ENCODE data around the gene PNPLA3.
"Not testable (repeated sequence)": the region's sequence is repeated elsewhere in the genome, so short reads cannot be mapped to it uniquely, and the experiment has no call there.

PNPLA3 gene

DNA sequence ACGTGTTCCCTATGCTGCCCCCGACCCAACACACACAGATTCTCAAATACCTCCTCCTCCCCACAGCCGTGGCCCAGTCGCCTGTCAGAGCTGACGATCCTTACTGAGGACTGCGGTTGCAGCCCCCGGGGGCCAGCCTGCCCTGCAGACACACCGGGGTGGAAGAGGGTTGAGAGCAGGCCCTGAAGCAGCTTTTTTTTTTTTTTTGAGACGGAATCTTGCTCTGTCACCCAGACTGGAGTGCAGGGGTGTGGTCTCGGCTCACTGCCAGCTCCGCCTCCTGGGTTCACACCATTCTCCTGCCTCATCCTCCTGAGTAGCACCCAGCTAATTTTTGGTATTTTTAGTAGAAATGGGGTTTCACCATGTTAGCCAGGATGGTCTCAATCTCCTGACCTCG, 20.6 kb upstream of the PNPLA3 start:
- H3K9me3 ChIP-seq (ENCODE audit: control insufficient read depth in 2 of 2, low read length in 2 of 2); H3K4me1 ChIP-seq (ENCODE audit: control insufficient read depth in 2 of 2, insufficient read depth in 2 of 2, low read length in 2 of 2); H3K4me3 ChIP-seq (ENCODE audit: low read length in 2 of 2); H3K9ac ChIP-seq (ENCODE audit: low read depth in 1 of 2, low read length in 2 of 2); H3K27ac ChIP-seq (ENCODE audit: low read depth in 2 of 2, low read length in 2 of 2); H3K27me3 ChIP-seq (ENCODE audit: control insufficient read depth in 2 of 2, insufficient read depth in 2 of 2, low read length in 2 of 2); H3K36me3 ChIP-seq (ENCODE audit: control insufficient read depth in 2 of 2, insufficient read depth in 2 of 2, low read length in 2 of 2): not testable (repeated sequence)

DNA sequence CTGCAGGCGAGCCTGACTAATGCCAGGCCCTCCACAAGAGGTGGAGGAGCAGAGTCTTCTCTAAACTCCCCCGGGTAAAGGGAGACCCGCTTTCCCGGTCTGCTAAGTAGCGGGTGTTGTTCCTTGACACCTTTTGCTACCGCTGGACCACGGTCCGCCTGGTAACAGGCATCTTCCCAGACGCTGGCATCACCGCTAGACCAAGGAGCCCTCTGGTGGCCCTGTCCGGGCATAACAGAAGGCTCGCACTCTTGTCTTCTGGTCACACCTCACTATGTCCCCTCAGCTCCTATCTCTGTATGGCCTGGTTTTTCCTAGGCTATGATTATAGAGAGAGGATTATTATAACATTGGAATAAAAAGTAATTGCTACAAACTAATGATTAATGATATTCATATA, 19.2 kb upstream of the PNPLA3 start:
- H3K27ac ChIP-seq (ENCODE audit: low read depth in 2 of 2, low read length in 2 of 2); H3K9me3 ChIP-seq (ENCODE audit: control insufficient read depth in 2 of 2, low read length in 2 of 2); H3K36me3 ChIP-seq (ENCODE audit: control insufficient read depth in 2 of 2, insufficient read depth in 2 of 2, low read length in 2 of 2); H3K4me1 ChIP-seq (ENCODE audit: control insufficient read depth in 2 of 2, insufficient read depth in 2 of 2, low read length in 2 of 2); H3K9ac ChIP-seq (ENCODE audit: low read depth in 1 of 2, low read length in 2 of 2); H3K4me3 ChIP-seq (ENCODE audit: low read length in 2 of 2); H3K27me3 ChIP-seq (ENCODE audit: control insufficient read depth in 2 of 2, insufficient read depth in 2 of 2, low read length in 2 of 2): not testable (repeated sequence)

GRCh38 chr22:43905681-43906080, 17.9 kb upstream of the PNPLA3 start:
- Histone ChIP-seq H3K9ac (ENCODE audit: low read depth in 1 of 2, low read length in 2 of 2) (no peak overlapping the region), H3K27me3 (ENCODE audit: control insufficient read depth in 2 of 2, insufficient read depth in 2 of 2, low read length in 2 of 2) (peaks cover 0 to 5% of the 10 kb centered on the region in 2 donors), H3K4me3 (ENCODE audit: low read length in 2 of 2) (no peak overlapping the region), H3K27ac (ENCODE audit: low read depth in 2 of 2, low read length in 2 of 2) (no peak overlapping the region), H3K36me3 (ENCODE audit: control insufficient read depth in 2 of 2, insufficient read depth in 2 of 2, low read length in 2 of 2) (no peaks in the 10 kb centered on the region), H3K9me3 (ENCODE audit: control insufficient read depth in 2 of 2, low read length in 2 of 2) (no peaks in the 10 kb centered on the region), H3K4me1 (ENCODE audit: control insufficient read depth in 2 of 2, insufficient read depth in 2 of 2, low read length in 2 of 2) (no peaks in the 10 kb centered on the region)

DNA sequence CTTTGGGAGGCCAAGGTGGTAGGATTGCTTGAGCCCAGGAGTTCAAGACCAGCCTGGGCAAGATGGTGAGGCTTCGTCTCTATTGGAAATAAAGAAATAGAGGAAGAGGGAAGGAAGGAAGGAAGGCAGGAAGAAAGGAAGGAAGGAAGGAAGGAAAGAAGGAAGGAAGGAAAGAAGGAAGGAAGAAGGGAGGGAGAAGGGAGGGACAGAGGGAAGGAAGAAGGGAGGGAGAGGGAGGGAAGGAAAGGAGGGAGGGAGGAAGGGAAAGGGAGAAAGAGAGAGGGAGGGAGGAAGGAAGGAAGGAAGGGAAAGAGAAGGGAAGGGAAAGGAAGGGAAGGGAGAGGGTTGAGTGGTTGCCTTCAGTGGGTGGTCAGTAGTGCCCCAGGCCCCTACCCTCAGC, 13.9 kb upstream of the PNPLA3 start:
- H3K9ac ChIP-seq (ENCODE audit: low read depth in 1 of 2, low read length in 2 of 2): no peak overlapping the region
- no peak overlapping the region for H3K4me3 ChIP-seq (ENCODE audit: low read length in 2 of 2)
- H3K4me1 ChIP-seq (ENCODE audit: control insufficient read depth in 2 of 2, insufficient read depth in 2 of 2, low read length in 2 of 2): no peaks in the 10 kb centered on the region
- no peaks in the 10 kb centered on the region for H3K36me3 ChIP-seq (ENCODE audit: control insufficient read depth in 2 of 2, insufficient read depth in 2 of 2, low read length in 2 of 2)
- peaks cover 0 to 5% of the 10 kb centered on the region in 2 donors for H3K27me3 ChIP-seq (ENCODE audit: control insufficient read depth in 2 of 2, insufficient read depth in 2 of 2, low read length in 2 of 2)
- no peak overlapping the region for H3K27ac ChIP-seq (ENCODE audit: low read depth in 2 of 2, low read length in 2 of 2)
- no peaks in the 10 kb centered on the region for H3K9me3 ChIP-seq (ENCODE audit: control insufficient read depth in 2 of 2, low read length in 2 of 2)

DNA sequence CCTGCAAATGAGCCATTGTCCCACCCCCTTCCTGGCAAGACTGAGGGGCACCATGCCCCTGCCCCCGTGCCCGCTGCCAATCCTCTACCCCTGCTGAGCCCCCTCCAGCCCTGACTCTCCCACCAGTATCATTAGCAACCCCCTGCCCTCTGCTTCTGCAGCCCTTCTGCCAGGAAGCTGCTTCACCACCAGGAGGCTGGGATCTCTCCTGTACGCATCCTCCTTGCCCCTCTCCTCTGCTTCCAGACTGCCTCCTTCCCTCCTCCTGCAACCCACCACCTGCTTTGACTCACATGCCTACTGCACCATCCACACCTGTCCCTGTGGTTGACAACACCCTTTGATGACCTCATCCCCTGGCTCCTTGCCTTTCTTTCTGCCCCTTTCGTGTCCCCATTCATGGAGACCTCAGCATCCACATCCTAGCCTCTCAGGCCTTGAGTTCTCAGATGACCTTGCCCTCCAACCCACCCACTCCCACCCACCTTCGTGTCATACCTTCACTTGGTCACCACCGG, 13.4 kb upstream of the PNPLA3 start:
- Histone ChIP-seq H3K9me3 (ENCODE audit: control insufficient read depth in 2 of 2, low read length in 2 of 2) (no peaks in the 10 kb centered on the region), H3K4me3 (ENCODE audit: low read length in 2 of 2) (no peak overlapping the region), H3K36me3 (ENCODE audit: control insufficient read depth in 2 of 2, insufficient read depth in 2 of 2, low read length in 2 of 2) (no peaks in the 10 kb centered on the region), H3K27me3 (ENCODE audit: control insufficient read depth in 2 of 2, insufficient read depth in 2 of 2, low read length in 2 of 2) (peaks cover 0 to 5% of the 10 kb centered on the region in 2 donors), H3K4me1 (ENCODE audit: control insufficient read depth in 2 of 2, insufficient read depth in 2 of 2, low read length in 2 of 2) (no peaks in the 10 kb centered on the region), H3K27ac (ENCODE audit: low read depth in 2 of 2, low read length in 2 of 2) (no peak overlapping the region), H3K9ac (ENCODE audit: low read depth in 1 of 2, low read length in 2 of 2) (no peak overlapping the region)

DNA sequence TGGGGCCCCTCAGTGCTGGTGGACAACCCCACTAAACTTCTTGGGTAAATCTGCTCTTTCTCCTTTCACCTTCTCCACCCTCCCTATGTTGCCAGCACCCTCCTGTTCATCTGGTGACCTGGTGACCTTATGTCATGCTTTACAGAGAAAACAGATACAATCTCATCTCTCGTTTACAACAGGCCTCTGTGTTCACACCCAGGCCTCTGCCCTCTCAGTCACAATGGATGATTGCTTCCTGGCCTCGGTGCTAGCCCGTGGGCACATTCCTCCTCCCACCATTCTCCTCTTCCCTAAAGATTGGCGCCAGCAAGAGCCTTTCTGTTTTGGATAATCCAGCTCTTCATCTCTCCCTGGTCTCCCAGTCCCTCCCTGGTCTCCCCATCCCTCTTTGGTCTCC, 12.3 kb upstream of the PNPLA3 start:
- H3K36me3 ChIP-seq (ENCODE audit: control insufficient read depth in 2 of 2, insufficient read depth in 2 of 2, low read length in 2 of 2): no peaks in the 10 kb centered on the region
- H3K9ac ChIP-seq (ENCODE audit: low read depth in 1 of 2, low read length in 2 of 2): no peak overlapping the region
- H3K4me3 ChIP-seq (ENCODE audit: low read length in 2 of 2): no peak overlapping the region
- H3K27me3 ChIP-seq (ENCODE audit: control insufficient read depth in 2 of 2, insufficient read depth in 2 of 2, low read length in 2 of 2): peaks cover 0 to 5% of the 10 kb centered on the region in 2 donors
- H3K27ac ChIP-seq (ENCODE audit: low read depth in 2 of 2, low read length in 2 of 2): no peak overlapping the region
- no peaks in the 10 kb centered on the region for H3K9me3 ChIP-seq (ENCODE audit: control insufficient read depth in 2 of 2, low read length in 2 of 2)
- H3K4me1 ChIP-seq (ENCODE audit: control insufficient read depth in 2 of 2, insufficient read depth in 2 of 2, low read length in 2 of 2): no peaks in the 10 kb centered on the region

DNA sequence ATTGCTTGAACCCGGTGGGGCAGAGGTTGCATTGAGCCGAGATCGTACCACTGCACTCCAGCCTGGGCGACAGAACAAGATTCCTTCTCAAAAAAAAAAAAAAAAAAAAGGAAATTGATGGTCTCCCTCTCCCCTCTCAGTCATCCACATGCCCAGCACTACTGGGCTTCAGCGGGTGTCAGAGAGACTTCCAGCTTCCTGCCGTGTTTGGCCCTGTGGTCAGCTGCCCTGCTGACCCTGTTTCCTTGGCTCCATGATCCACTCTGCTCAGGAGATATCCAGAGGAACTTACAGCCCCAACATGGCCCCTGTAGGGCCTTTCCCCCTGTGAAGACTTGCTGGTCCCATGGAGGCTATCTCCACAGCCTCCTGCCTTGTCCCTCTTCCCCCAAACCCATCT, 6.1 kb upstream of the PNPLA3 start:
- H3K9me3 ChIP-seq (ENCODE audit: control insufficient read depth in 2 of 2, low read length in 2 of 2): no peaks in the 10 kb centered on the region
- H3K4me3 ChIP-seq (ENCODE audit: low read length in 2 of 2): no peak overlapping the region
- no peaks in the 10 kb centered on the region for H3K4me1 ChIP-seq (ENCODE audit: control insufficient read depth in 2 of 2, insufficient read depth in 2 of 2, low read length in 2 of 2)
- no peak overlapping the region for H3K27ac ChIP-seq (ENCODE audit: low read depth in 2 of 2, low read length in 2 of 2)
- peaks cover 0 to 3% of the 10 kb centered on the region in 2 donors for H3K27me3 ChIP-seq (ENCODE audit: control insufficient read depth in 2 of 2, insufficient read depth in 2 of 2, low read length in 2 of 2)
- no peaks in the 10 kb centered on the region for H3K36me3 ChIP-seq (ENCODE audit: control insufficient read depth in 2 of 2, insufficient read depth in 2 of 2, low read length in 2 of 2)
- H3K9ac ChIP-seq (ENCODE audit: low read depth in 1 of 2, low read length in 2 of 2): no peak overlapping the region

DNA sequence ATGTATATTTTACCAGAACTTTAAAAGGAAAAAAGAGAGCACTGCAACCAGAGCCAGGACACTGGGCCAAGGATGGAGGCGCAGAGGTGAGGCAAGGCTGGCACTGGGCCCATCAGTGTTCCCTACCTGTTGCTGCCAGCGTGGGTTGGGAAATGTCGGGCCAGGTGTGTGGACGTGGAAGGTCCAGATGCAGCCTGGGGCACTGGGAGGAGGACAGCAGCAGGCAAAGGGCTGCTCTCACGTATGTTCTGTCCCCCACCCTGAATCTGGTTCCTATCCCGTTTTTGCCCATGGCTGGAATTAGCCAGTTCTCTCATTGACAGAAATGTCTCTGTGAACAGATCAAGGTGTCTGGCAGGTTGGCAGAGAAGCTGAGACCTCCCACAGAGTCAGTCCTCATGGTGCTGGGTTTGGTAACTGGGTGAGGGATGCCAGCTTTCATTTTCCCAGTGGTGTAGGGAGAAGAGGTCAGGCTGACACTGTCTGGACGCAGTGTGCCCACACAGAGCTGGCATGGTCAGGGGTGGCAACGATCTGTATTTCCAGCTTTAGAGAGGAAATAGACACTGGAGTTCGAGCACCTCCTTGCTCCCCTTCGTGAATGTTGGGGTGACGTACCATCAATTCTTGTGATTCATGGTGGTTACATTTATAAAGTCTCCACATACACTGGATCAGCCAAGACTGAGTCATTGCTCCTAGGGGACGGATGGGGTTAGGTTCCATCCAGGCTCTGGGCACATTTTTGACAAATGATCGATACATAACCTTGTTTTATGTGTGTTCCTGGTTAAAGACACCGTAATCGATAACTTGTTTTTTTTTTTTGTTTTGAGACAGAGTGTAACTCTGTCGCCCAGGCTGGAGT, 4.3 kb upstream of the PNPLA3 start:
- Histone ChIP-seq H3K27ac (ENCODE audit: low read depth in 2 of 2, low read length in 2 of 2) (no peak overlapping the region), H3K4me1 (ENCODE audit: control insufficient read depth in 2 of 2, insufficient read depth in 2 of 2, low read length in 2 of 2) (no peaks in the 10 kb centered on the region), H3K4me3 (ENCODE audit: low read length in 2 of 2) (no peak overlapping the region), H3K9me3 (ENCODE audit: control insufficient read depth in 2 of 2, low read length in 2 of 2) (no peaks in the 10 kb centered on the region), H3K27me3 (ENCODE audit: control insufficient read depth in 2 of 2, insufficient read depth in 2 of 2, low read length in 2 of 2) (peaks cover 0 to 3% of the 10 kb centered on the region in 2 donors), H3K36me3 (ENCODE audit: control insufficient read depth in 2 of 2, insufficient read depth in 2 of 2, low read length in 2 of 2) (no peaks in the 10 kb centered on the region), H3K9ac (ENCODE audit: low read depth in 1 of 2, low read length in 2 of 2) (no peak overlapping the region)

DNA sequence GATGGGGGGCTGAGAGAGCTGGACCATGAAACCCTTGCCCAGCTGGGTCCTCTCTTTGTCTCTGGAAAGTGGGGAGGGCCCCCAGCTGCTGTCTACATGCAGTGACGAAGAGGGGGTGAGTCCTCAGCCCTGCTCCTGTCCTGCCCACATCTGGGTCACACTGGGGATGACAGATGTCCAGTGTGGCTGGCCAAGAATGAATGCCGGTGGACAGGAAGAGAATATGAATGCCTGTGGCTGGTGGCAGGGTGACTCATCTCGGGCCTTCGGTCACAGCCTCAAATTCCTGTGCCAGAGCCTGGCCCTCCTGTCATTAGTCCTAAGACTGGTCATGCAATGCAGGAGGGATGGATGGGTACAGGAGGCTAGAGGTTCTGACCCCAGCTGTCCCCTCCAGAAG, 2.2 kb upstream of the PNPLA3 start:
- Histone ChIP-seq H3K36me3 (ENCODE audit: control insufficient read depth in 2 of 2, insufficient read depth in 2 of 2, low read length in 2 of 2) (no peaks in the 10 kb centered on the region), H3K27ac (ENCODE audit: low read depth in 2 of 2, low read length in 2 of 2) (no peak overlapping the region), H3K4me3 (ENCODE audit: low read length in 2 of 2) (no peak overlapping the region), H3K9ac (ENCODE audit: low read depth in 1 of 2, low read length in 2 of 2) (no peak overlapping the region), H3K9me3 (ENCODE audit: control insufficient read depth in 2 of 2, low read length in 2 of 2) (no peaks in the 10 kb centered on the region), H3K27me3 (ENCODE audit: control insufficient read depth in 2 of 2, insufficient read depth in 2 of 2, low read length in 2 of 2) (peaks cover 5 to 10% of the 10 kb centered on the region in 2 donors), H3K4me1 (ENCODE audit: control insufficient read depth in 2 of 2, insufficient read depth in 2 of 2, low read length in 2 of 2) (no peaks in the 10 kb centered on the region)

GRCh38 chr22:43922123-43922522, 1.5 kb upstream of the PNPLA3 start:
- H3K27ac ChIP-seq (ENCODE audit: low read depth in 2 of 2, low read length in 2 of 2): no peak overlapping the region
- H3K9ac ChIP-seq (ENCODE audit: low read depth in 1 of 2, low read length in 2 of 2): no peak overlapping the region
- no peaks in the 10 kb centered on the region for H3K36me3 ChIP-seq (ENCODE audit: control insufficient read depth in 2 of 2, insufficient read depth in 2 of 2, low read length in 2 of 2)
- H3K27me3 ChIP-seq (ENCODE audit: control insufficient read depth in 2 of 2, insufficient read depth in 2 of 2, low read length in 2 of 2): peaks cover 5 to 10% of the 10 kb centered on the region in 2 donors
- no peaks in the 10 kb centered on the region for H3K9me3 ChIP-seq (ENCODE audit: control insufficient read depth in 2 of 2, low read length in 2 of 2)
- no peaks in the 10 kb centered on the region for H3K4me1 ChIP-seq (ENCODE audit: control insufficient read depth in 2 of 2, insufficient read depth in 2 of 2, low read length in 2 of 2)
- no peak overlapping the region for H3K4me3 ChIP-seq (ENCODE audit: low read length in 2 of 2)
